ENCODE measurements around the gene TNFSF11.
"Not testable (repeated sequence)": the region's sequence is repeated elsewhere in the genome, so short reads cannot be mapped to it uniquely, and the experiment has no call there.

Gene TNFSF11

GRCh38 chr13:42574011-42574410 lies at the start of gene TNFSF11:
Gene TNFSF11 (plus strand): TSS chr13:42574152. CDS start chr13:42574304, 152 bp downstream.
- DNase-seq (ENCODE audit: low read depth) = no peak

GRCh38 chr13:42524487-42525034 lies 49.4 kb upstream of the TNFSF11 start:
- DNase-seq (ENCODE audit: low read depth) = no peak

GRCh38 chr13:42525035-42525504 lies 48.9 kb upstream of the TNFSF11 start:
- no peak for DNase-seq (ENCODE audit: low read depth)

- no peak for DNase-seq (ENCODE audit: low read depth)
These were observed 47.7 kb upstream of the TNFSF11 start for GRCh38 chr13:42526276-42526675.

GRCh38 chr13:42526804-42527203 lies 47.1 kb upstream of the TNFSF11 start:
- DNase-seq (ENCODE audit: low read depth) = no peak

- DNase-seq (ENCODE audit: low read depth) = no peak
These were observed 41.2 kb upstream of the TNFSF11 start for GRCh38 chr13:42532561-42533335.

- DNase-seq (ENCODE audit: low read depth) = no peak
These were observed 40.7 kb upstream of the TNFSF11 start for GRCh38 chr13:42533336-42533591.

GRCh38 chr13:42534785-42535184 lies 39.2 kb upstream of the TNFSF11 start:
- DNase-seq (ENCODE audit: low read depth) = no peak

- no peak for DNase-seq (ENCODE audit: low read depth)
These were observed 35.0 kb upstream of the TNFSF11 start for GRCh38 chr13:42538996-42539395.

- no peak for DNase-seq (ENCODE audit: low read depth)
These were observed 34.3 kb upstream of the TNFSF11 start for GRCh38 chr13:42539670-42540069.

- DNase-seq (ENCODE audit: low read depth) = no peak
These were observed 30.6 kb upstream of the TNFSF11 start for GRCh38 chr13:42543215-42543797.

GRCh38 chr13:42544246-42544926 lies 29.6 kb upstream of the TNFSF11 start:
- no peak for DNase-seq (ENCODE audit: low read depth)

- DNase-seq (ENCODE audit: low read depth) = no peak
These were observed 28.1 kb upstream of the TNFSF11 start for GRCh38 chr13:42545842-42546241.

GRCh38 chr13:42547612-42548011 lies 26.3 kb upstream of the TNFSF11 start:
- no peak for DNase-seq (ENCODE audit: low read depth)

- no peak for DNase-seq (ENCODE audit: low read depth)
These were observed 25.0 kb upstream of the TNFSF11 start for GRCh38 chr13:42548731-42549551.

- no peak for DNase-seq (ENCODE audit: low read depth)
These were observed 24.4 kb upstream of the TNFSF11 start for GRCh38 chr13:42549552-42549936.

GRCh38 chr13:42551611-42552010 lies 22.3 kb upstream of the TNFSF11 start:
- no peak for DNase-seq (ENCODE audit: low read depth)

GRCh38 chr13:42553098-42554046 lies 20.6 kb upstream of the TNFSF11 start:
- DNase-seq (ENCODE audit: low read depth) = no peak

GRCh38 chr13:42559057-42559456 lies 14.9 kb upstream of the TNFSF11 start:
- no peak for DNase-seq (ENCODE audit: low read depth)

GRCh38 chr13:42559573-42560218 lies 14.3 kb upstream of the TNFSF11 start:
- DNase-seq (ENCODE audit: low read depth) = not testable (repeated sequence)
